GM12874 (cell line): ENCODE data around the gene NCAPH2.

Experiments
- CTCF ChIP-seq: IDR thresholded peaks from 2 replicates; pipeline ENCODE4 v1.5.1; 2011; ENCODE audit warnings: low read depth, mild to moderate bottlenecking, control low read depth, low read length, moderate library complexity; ENCODE audit not compliant: insufficient read depth

Gene NCAPH2

GRCh38 chr22:50528682-50529415 is 20.8 kb downstream of the NCAPH2 start:
- no peak for TF ChIP-seq CTCF

- TF ChIP-seq CTCF: no peak
Measured at GRCh38 chr22:50529416-50529896, 21.4 kb downstream of the NCAPH2 start.

GRCh38 chr22:50529897-50530579 is 22.0 kb downstream of the NCAPH2 start, which contains the start of gene TYMP:
TSS of gene TYMP (minus strand) at chr22:50530012. CDS start at chr22:50529709, 303 bp downstream.
- no peak for TF ChIP-seq CTCF

- TF ChIP-seq CTCF: no peak
Measured at GRCh38 chr22:50530580-50530876, 22.5 kb downstream of the NCAPH2 start.

- no peak for TF ChIP-seq CTCF
Measured at GRCh38 chr22:50530877-50531545, 23.0 kb downstream of the NCAPH2 start.

- no peak for TF ChIP-seq CTCF
Measured at GRCh38 chr22:50531546-50531961, 23.5 kb downstream of the NCAPH2 start.

GRCh38 chr22:50531962-50532674 is 24.1 kb downstream of the NCAPH2 start:
- no peak for TF ChIP-seq CTCF
